Measurements from ENCODE around the gene TIAM1. TPM values are rescaled to one million over a fixed set of nuclear protein-coding genes. Genes with fewer than 3 reads are reported as not detected.
A peak's percentile ranks its signal among the peaks of the same experiment; 100 is the strongest.

The TIAM1 gene
- total RNA-seq, 1 donor from 2014 or later = 17.8 TPM

GRCh38 chr21:31334648-31335121 is 9.4 kb downstream of the TIAM1 start:
- Mint-ChIP-seq H3K36me3 (ENCODE audit: low read depth, unreplicated experiment) (peaks cover 8% of the 10 kb centered on the region), H3K9me3 (ENCODE audit: unreplicated experiment) (peaks cover 8% of the 10 kb centered on the region), H3K4me3 (ENCODE audit: unreplicated experiment) (no peak overlapping the region), H3K27ac (ENCODE audit: unreplicated experiment) (no peak overlapping the region), H3K4me1 (ENCODE audit: low read depth, unreplicated experiment) (peaks cover 26% of the 10 kb centered on the region), H3K27me3 (ENCODE audit: low read depth, unreplicated experiment) (no peaks in the 10 kb centered on the region)
- no peak for FAIRE-seq
- Histone ChIP-seq H3K27me3 (ENCODE audit: insufficient read depth, low read length) (no peaks in the 10 kb centered on the region), H3K9ac (ENCODE audit: low read length) (no peak overlapping the region), H3K4me1 (ENCODE audit: insufficient read depth, low read length) (peaks cover 12% of the 10 kb centered on the region), H3K4me3 (ENCODE audit: insufficient read depth, low read depth, low read length) (no peak overlapping the region), H3K27ac (ENCODE audit: low read depth, low read length) (no peak overlapping the region), H3K36me3 (ENCODE audit: insufficient read depth, low read length) (no peaks in the 10 kb centered on the region), H3K79me2 (ENCODE audit: insufficient read depth, low read length) (peaks cover 27% of the 10 kb centered on the region), H2AFZ (ENCODE audit: low read depth, low read length) (no peak overlapping the region), H3K4me2 (ENCODE audit: low read length) (no peak overlapping the region), H4K20me1 (ENCODE audit: insufficient read depth, low read length) (no peaks in the 10 kb centered on the region), H3K9me3 (ENCODE audit: insufficient read depth, low read depth, low read length) (no peaks in the 10 kb centered on the region)
- TF ChIP-seq EZH2 (IDR thresholded peaks at IDR 0.05; ENCODE audit: insufficient read depth, low read length) = no peak
- TF ChIP-seq CTCF (IDR thresholded peaks at IDR 0.05; ENCODE audit: insufficient read depth, low read depth, low read length) = no peak
- DNase-seq (ENCODE audit: low read depth) = peak; percentile 46

GRCh38 chr21:31332525-31332924 is 11.5 kb downstream of the TIAM1 start:
- Mint-ChIP-seq H3K9me3 (ENCODE audit: unreplicated experiment) (peaks cover 11% of the 10 kb centered on the region), H3K4me1 (ENCODE audit: low read depth, unreplicated experiment) (peaks cover 26% of the 10 kb centered on the region), H3K36me3 (ENCODE audit: low read depth, unreplicated experiment) (peaks cover 15% of the 10 kb centered on the region), H3K27ac (ENCODE audit: unreplicated experiment) (no peak overlapping the region), H3K27me3 (ENCODE audit: low read depth, unreplicated experiment) (no peaks in the 10 kb centered on the region), H3K4me3 (ENCODE audit: unreplicated experiment) (no peak overlapping the region)
- peaks cover 12% of the 10 kb centered on the region for H3K4me1 ChIP-seq (ENCODE audit: insufficient read depth, low read length)
- H3K27ac ChIP-seq (ENCODE audit: low read depth, low read length) = no peak overlapping the region
- H2AFZ ChIP-seq (ENCODE audit: low read depth, low read length) = no peak overlapping the region
- TF ChIP-seq EZH2 (IDR thresholded peaks at IDR 0.05; ENCODE audit: insufficient read depth, low read length) (no peak), CTCF (IDR thresholded peaks at IDR 0.05; ENCODE audit: insufficient read depth, low read depth, low read length) (no peak)
- no peak overlapping the region for H3K9ac ChIP-seq (ENCODE audit: low read length)
- H3K4me2 ChIP-seq (ENCODE audit: low read length) = no peak overlapping the region
- DNase-seq (ENCODE audit: low read depth) (no peak), FAIRE-seq (no peak)
- H3K27me3 ChIP-seq (ENCODE audit: insufficient read depth, low read length) = no peaks in the 10 kb centered on the region
- no peak overlapping the region for H3K4me3 ChIP-seq (ENCODE audit: insufficient read depth, low read depth, low read length)
- H3K36me3 ChIP-seq (ENCODE audit: insufficient read depth, low read length) = no peaks in the 10 kb centered on the region
- H3K79me2 ChIP-seq (ENCODE audit: insufficient read depth, low read length) = peaks cover 29% of the 10 kb centered on the region
- H4K20me1 ChIP-seq (ENCODE audit: insufficient read depth, low read length) = peaks cover 5% of the 10 kb centered on the region
- H3K9me3 ChIP-seq (ENCODE audit: insufficient read depth, low read depth, low read length) = no peaks in the 10 kb centered on the region

GRCh38 chr21:31331231-31331630 is 12.8 kb downstream of the TIAM1 start:
- H3K27ac Mint-ChIP-seq (ENCODE audit: unreplicated experiment) = no peak overlapping the region
- H3K36me3 Mint-ChIP-seq (ENCODE audit: low read depth, unreplicated experiment) = peaks cover 20% of the 10 kb centered on the region
- peaks cover 21% of the 10 kb centered on the region for H3K4me1 Mint-ChIP-seq (ENCODE audit: low read depth, unreplicated experiment)
- Histone ChIP-seq H4K20me1 (ENCODE audit: insufficient read depth, low read length) (peaks cover 5% of the 10 kb centered on the region), H3K27ac (ENCODE audit: low read depth, low read length) (no peak overlapping the region), H3K4me3 (ENCODE audit: insufficient read depth, low read depth, low read length) (no peak overlapping the region), H3K36me3 (ENCODE audit: insufficient read depth, low read length) (no peaks in the 10 kb centered on the region), H3K4me1 (ENCODE audit: insufficient read depth, low read length) (peaks cover 5% of the 10 kb centered on the region), H3K27me3 (ENCODE audit: insufficient read depth, low read length) (no peaks in the 10 kb centered on the region), H3K79me2 (ENCODE audit: insufficient read depth, low read length) (peaks cover 29% of the 10 kb centered on the region), H3K9me3 (ENCODE audit: insufficient read depth, low read depth, low read length) (no peaks in the 10 kb centered on the region), H3K9ac (ENCODE audit: low read length) (no peak overlapping the region), H3K4me2 (ENCODE audit: low read length) (no peak overlapping the region), H2AFZ (ENCODE audit: low read depth, low read length) (no peak overlapping the region)
- H3K4me3 Mint-ChIP-seq (ENCODE audit: unreplicated experiment) = no peak overlapping the region
- TF ChIP-seq EZH2 (IDR thresholded peaks at IDR 0.05; ENCODE audit: insufficient read depth, low read length) (no peak), CTCF (IDR thresholded peaks at IDR 0.05; ENCODE audit: insufficient read depth, low read depth, low read length) (no peak)
- no peaks in the 10 kb centered on the region for H3K27me3 Mint-ChIP-seq (ENCODE audit: low read depth, unreplicated experiment)
- peaks cover 11% of the 10 kb centered on the region for H3K9me3 Mint-ChIP-seq (ENCODE audit: unreplicated experiment)
- DNase-seq (ENCODE audit: low read depth) (no peak), FAIRE-seq (no peak)
